GM21390 (cell line): ENCODE measurements around the gene PSG7.
"Not testable (repeated sequence)": the region's sequence is repeated elsewhere in the genome, so short reads cannot be mapped to it uniquely, and the experiment has no call there.

ENCODE experiments used
- ATAC-seq: cut with Tn5 transposase; IDR thresholded peaks from one replicate; pipeline ENCODE4 v1.9.1; 2021; ENCODE audit not compliant: unreplicated experiment

PSG7 gene

DNA sequence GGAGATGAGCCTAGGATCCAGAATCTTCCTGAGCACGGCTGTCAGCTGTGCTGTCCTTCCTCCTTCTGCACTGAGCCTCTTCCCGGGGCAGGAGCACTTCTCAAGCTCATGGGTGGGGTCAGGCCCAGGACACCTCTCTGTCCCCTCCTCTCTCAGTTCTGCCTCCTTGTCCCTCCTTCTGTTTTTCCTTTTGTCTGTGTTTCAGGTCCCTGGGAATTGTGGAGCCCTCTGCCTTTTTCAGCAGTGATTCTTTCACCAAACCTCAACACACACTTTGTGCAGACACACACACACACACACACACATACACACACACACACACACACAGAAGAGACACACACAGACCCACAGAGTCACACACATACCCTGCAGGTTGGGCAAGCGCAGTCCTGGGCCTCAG lies at the start of gene PSG7:
TSS of gene PSG7 (minus strand) at position 101 of the 400 bp plus-strand sequence. CDS start 131 bp downstream, outside the sequence.
- ATAC-seq = not testable (repeated sequence)

DNA sequence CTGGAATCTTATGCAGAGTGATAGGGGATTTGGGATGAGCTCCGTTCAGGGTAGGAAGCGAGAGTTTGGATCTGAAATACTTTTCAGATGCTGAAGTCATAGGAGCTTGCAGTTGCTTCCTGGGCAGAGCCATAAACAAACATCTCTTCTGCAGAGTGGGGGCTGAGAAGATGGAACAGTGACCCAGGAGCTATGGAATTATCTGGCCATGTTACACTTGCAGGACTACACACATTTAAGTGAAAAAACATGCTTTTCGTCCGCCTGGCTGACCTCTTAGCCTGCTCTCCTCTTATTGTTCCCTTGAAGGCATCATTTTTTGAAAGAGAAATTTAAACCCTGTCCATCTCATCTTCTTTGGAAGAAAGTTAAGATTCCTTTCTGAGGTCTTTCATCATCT lies 48.6 kb upstream of the PSG7 start:
- no peak for ATAC-seq

- ATAC-seq = not testable (repeated sequence)
Measured at GRCh38 chr19:42982111-42982510, 45.1 kb upstream of the PSG7 start.

GRCh38 chr19:42971451-42971850 lies 34.4 kb upstream of the PSG7 start:
- not testable (repeated sequence) for ATAC-seq

DNA sequence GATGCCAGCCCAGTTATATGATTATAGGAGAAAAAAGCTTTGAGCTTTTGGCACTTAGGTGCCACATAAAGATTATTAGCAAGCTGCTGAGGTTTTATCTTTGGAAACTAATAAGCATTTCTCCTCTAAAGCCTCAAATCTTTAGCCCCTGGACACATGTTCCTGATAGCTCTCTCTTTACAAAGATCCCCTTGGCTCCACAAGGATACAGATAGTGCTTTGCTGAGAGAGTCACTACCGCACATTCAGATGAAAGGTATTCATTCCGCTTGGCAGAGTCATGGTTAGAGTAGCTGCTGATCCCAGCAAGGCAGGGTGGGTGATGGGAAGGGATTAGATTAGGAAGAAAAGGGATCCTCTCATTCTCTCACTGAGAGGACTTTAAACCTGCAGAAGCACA lies 28.2 kb upstream of the PSG7 start:
- ATAC-seq = no peak

DNA sequence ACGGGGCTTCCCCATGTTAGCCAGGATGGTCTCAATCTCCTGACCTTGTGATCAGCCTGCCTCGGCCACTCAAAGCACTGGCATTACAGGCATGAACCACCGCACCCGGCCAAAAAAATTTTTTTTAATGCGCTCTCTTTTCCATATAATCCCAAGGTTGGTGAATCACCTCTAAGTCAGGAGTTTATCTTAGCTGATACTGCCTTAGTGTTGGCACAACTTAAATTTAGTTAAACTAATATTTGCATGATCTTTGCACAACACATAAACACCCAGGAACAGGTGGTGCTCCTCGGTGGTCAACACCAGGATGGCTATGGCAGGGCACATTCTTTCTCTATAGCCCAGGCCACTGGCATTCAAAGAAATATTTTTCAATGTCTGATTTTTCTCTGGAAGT lies 24.1 kb upstream of the PSG7 start:
- no peak for ATAC-seq

DNA sequence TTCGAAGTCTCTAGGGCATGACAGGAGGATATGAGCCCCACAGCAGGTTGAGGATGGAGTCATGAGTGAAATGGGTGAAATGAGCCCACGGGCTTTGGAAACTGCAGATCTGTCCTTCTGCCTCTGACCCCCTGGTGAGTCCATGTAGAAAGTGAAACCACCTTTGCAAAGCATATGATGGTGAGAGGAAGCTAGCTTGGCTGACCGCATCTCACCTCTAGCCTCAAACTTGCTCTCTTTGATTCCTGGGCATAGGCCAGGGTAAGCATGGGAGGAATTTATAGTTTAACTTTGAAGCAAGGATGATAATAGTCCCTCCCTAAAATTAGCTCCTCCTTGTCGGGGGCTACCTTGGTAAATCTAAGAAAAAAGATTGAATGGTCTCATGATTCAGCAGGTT lies 15.1 kb upstream of the PSG7 start:
- ATAC-seq = not testable (repeated sequence)

DNA sequence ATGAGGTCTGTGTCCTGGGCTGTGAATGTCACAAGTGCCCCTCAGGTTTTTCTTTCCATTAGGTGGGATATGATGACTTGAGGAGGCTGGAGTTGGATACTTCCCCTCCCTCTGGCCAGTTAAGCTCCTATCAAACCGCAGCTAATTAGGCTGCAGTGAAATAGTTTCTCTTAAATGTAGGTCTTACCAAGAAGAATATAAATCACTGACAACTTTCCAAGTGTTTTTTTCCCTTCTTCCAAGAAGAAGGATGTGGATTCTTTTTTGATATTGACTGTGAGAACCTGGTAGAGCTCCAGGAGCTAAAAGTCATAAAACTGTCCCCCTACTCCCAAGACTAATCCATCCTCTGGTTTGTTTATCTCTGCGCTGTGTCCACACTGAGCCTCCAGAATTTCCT lies 14.5 kb upstream of the PSG7 start:
- ATAC-seq = not testable (repeated sequence)

DNA sequence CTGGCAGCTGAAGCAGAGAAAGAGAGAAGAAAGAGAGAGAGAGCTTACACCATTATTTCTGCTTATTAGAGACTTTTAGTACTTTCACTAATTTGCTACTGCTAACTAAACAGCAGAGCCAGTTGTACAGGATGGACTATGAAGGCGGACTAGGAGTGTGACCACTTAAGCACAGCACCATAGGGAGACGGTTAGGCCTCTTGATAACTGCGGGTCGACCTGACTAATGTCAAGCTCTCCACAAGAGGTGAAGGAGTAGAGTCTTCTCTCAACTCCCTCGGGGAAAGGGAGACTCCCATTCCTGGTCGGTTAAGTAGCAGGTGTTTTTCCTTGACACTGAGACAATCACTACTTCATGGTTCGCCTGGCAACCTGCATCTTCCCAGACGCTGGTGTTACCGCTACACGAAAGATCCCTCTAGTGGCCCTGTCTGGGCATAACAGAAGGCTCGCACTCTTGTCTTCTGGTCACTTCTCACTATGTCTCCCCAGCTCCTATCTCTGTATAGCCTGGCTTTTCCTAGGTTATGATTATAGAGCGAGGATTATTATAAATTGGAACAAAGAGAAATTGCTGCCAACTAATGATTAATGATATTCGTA lies 5.3 kb upstream of the PSG7 start:
- ATAC-seq = no peak

DNA sequence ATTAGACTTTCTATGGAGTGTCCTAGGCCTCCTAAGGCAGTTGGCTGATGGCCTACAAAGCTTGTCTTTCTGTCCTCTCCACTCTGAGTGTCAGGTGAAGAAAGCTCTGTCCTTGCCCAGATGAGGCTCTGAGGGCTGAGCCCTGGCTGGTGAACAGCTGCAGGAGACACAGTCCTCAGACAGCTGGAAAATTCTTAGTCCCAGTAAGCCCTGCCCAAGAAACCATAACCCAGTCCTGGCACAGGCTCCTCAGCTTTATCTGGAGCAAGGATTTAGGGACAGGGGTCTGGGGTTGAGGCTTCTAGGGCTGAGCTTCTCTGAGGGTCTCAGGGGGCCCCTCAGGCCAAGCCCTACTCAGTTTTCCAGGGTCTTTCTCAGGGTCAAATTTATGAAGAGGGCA lies 2.3 kb downstream of the PSG7 start:
- not testable (repeated sequence) for ATAC-seq

- not testable (repeated sequence) for ATAC-seq
Measured at GRCh38 chr19:42934183-42934582, 2.8 kb downstream of the PSG7 start.

DNA sequence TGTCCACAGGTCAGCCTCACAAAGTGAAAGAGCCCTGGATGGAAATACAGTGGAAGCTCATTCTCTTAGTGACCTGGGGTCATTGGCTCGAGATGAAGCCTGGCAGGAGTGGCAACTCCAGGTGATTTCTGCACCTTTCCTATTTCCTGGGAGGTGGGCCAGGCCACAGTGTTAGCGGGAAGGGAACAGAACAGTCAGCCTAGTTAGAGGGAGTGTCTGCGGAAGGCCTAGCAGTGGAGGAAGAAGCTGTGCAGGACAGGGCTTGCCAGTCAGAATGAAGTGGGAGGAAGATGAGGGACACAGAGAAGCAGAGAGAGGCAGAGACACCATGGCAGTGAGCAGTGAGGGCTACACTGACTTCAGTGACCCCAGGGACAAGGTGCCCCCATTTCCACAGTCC lies 3.6 kb downstream of the PSG7 start:
- ATAC-seq = not testable (repeated sequence)

DNA sequence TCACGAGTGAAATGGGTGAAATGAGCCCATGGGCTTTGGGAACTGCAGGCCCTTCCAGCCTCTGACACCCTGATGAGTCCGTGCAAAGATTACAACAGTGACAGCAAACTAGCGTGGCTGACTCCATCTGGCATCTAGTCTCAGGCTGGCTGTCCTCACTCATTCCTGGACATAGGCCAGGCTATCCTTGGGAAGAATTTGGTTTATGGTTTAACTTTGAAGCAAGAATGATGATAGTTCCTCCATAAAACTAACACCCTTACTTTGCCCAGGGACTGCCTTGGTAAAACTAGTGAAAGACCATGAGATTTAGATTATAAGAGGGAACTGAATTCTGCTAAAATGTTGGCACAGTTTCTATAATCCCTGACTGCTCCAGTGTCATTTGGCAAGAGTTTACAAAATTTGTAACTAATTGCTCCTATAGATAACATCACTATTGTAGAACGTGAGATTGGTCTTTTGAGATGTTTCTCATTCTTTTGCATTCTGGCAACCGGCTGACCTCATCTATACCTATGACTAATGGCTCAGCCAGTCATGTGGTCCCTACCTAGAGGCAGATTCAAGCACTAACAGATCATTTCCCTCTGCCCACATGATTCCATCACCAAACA lies 4.4 kb downstream of the PSG7 start:
- ATAC-seq = not testable (repeated sequence)

GRCh38 chr19:42930214-42930613 lies 6.8 kb downstream of the PSG7 start:
- ATAC-seq = not testable (repeated sequence)

DNA sequence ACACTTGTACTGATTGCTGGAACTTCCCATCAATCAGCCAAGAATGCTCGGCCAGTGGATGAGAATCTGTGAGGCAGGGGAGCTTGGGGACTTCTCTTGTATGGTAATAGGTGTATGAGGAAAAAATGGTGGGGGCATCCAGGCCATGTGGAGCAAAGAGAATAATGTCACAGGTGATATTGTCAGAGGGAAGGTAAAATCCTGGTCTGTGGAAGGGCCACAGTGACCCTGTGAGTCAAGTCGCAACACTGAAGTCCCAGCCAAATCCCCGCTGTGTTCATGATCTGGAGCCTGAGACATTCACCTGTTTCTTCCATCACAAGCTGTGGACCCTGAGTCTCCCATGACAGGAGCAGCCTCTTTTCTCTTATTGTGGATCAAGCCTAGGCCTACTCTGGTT lies 8.1 kb downstream of the PSG7 start:
- no peak for ATAC-seq

- ATAC-seq = no peak
Measured at GRCh38 chr19:42926781-42927180, 10.2 kb downstream of the PSG7 start.

- not testable (repeated sequence) for ATAC-seq
Measured at GRCh38 chr19:42923106-42923505, 13.9 kb downstream of the PSG7 start.

GRCh38 chr19:42920971-42921370 lies 16.0 kb downstream of the PSG7 start:
- not testable (repeated sequence) for ATAC-seq

- no peak for ATAC-seq
Measured at GRCh38 chr19:42919757-42920079, 17.3 kb downstream of the PSG7 start.

GRCh38 chr19:42919070-42919756 lies 17.8 kb downstream of the PSG7 start:
- not testable (repeated sequence) for ATAC-seq

- ATAC-seq = not testable (repeated sequence)
Measured at GRCh38 chr19:42918377-42919069, 18.5 kb downstream of the PSG7 start.

DNA sequence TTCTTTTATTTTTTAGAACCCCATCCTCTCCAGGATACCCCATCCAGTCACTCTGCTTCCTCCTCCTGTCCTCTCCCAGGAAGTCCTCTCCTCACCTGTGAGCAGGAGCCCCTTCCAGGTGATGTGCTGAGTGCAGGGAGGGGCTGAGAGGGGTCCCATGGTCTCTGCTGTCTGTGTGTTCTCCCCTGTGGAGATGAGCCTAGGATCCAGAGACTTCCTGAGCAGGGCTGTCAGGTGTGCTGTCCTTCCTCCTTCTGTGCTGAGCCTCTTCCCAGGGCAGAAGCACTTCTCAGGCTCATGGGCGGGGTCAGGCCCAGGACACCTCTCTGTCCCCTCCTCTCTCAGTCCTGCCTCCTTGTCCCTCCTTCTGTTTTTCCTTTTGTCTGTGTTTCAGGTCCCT lies 19.4 kb downstream of the PSG7 start, which contains the start of gene PSG6:
TSS of gene PSG6 (minus strand) at position 261 of the 400 bp plus-strand sequence. CDS start at position 159, 102 bp downstream.
- ATAC-seq = not testable (repeated sequence)
